Neuronal stem cell (in vitro differentiated cells): ENCODE measurements around the gene CALML3.

Experiments used
- DNase-seq: peaks from one replicate; pipeline ENCODE4 v3.0.0-alpha.2; 2013; ENCODE audit warnings: low spot score
- H2AFZ ChIP-seq: one replicate; pipeline ENCODE4 v1.6.1; 2013; ENCODE audit warnings: mild to moderate bottlenecking, low read length, inconsistent platforms
- H2AK5ac ChIP-seq: 2 replicates; pipeline ENCODE4 v1.6.1; 2013; ENCODE audit warnings: low read depth, mild to moderate bottlenecking, inconsistent platforms, low read length, moderate library complexity, mixed read lengths
- H2BK120ac ChIP-seq: 2 replicates; pipeline ENCODE4 v1.6.1; 2013; ENCODE audit warnings: low read depth, mild to moderate bottlenecking, inconsistent platforms, low read length, moderate library complexity, mixed read lengths
- H2BK12ac ChIP-seq: one replicate; pipeline ENCODE4 v1.6.1; 2013; ENCODE audit warnings: low read length, inconsistent platforms
- H2BK15ac ChIP-seq: 2 replicates; pipeline ENCODE4 v1.6.1; 2013; ENCODE audit warnings: mild to moderate bottlenecking, low read length, inconsistent platforms, mixed read lengths
- H2BK5ac ChIP-seq: one replicate; pipeline ENCODE4 v1.6.1; 2013; ENCODE audit warnings: inconsistent platforms, mild to moderate bottlenecking, low read length, moderate library complexity
- H3K14ac ChIP-seq: one replicate; pipeline ENCODE4 v1.6.1; 2013; ENCODE audit warnings: low read length, inconsistent platforms
- H3K18ac ChIP-seq: 2 replicates; pipeline ENCODE4 v1.6.1; 2013; ENCODE audit warnings: low read length, inconsistent platforms
- H3K23ac ChIP-seq: 2 replicates; pipeline ENCODE4 v1.6.1; 2013; ENCODE audit warnings: low read depth, mild to moderate bottlenecking, mixed read lengths, low read length, inconsistent platforms; ENCODE audit not compliant: poor library complexity
- H3K27ac ChIP-seq: replicated peaks from 3 replicates; pipeline ENCODE4 v1.5.1; 2013; ENCODE audit warnings: low read length, inconsistent platforms
- H3K27me3 ChIP-seq, 3 experiments: 2 replicates each; pipeline ENCODE4 v1.6.1; 2013; ENCODE audit warnings: low read length in 3 of 3, mild to moderate bottlenecking in 2 of 3, inconsistent platforms in 1 of 3, low read depth in 1 of 3, mixed read lengths in 1 of 3, moderate library complexity in 1 of 3; ENCODE audit not compliant: control insufficient read depth in 3 of 3, insufficient read depth in 3 of 3
- H3K36me3 ChIP-seq, 2 donors: replicated peaks in 1 of 2; 2 replicates each; pipeline ENCODE4 v1.6.1; 2013; ENCODE audit warnings: low read length in 2 of 2; ENCODE audit not compliant: control insufficient read depth in 2 of 2, insufficient read depth in 2 of 2
- H3K4ac ChIP-seq: 2 replicates; pipeline ENCODE4 v1.6.1; 2013; ENCODE audit warnings: inconsistent platforms, mild to moderate bottlenecking, low read length, moderate library complexity
- H3K4me1 ChIP-seq, 2 donors: 1 replicate in 1 of 2; 2 replicates in 1 of 2; pipeline ENCODE4 v1.6.1; 2013; ENCODE audit warnings: low read length in 2 of 2, low read depth in 1 of 2; ENCODE audit not compliant: control insufficient read depth in 2 of 2, insufficient read depth in 1 of 2
- H3K4me2 ChIP-seq: one replicate; pipeline ENCODE4 v1.6.1; 2013; ENCODE audit warnings: mild to moderate bottlenecking, low read length, inconsistent platforms; ENCODE audit not compliant: insufficient read depth, poor library complexity, severe bottlenecking
- H3K4me3 ChIP-seq, 2 donors: 2 replicates each; pipeline ENCODE4 v1.5.1; 2013; ENCODE audit warnings: low read length in 2 of 2, mild to moderate bottlenecking in 2 of 2, inconsistent platforms in 1 of 2, moderate library complexity in 1 of 2
- H3K79me1 ChIP-seq: one replicate; pipeline ENCODE4 v1.6.1; 2013; ENCODE audit warnings: low read depth, mild to moderate bottlenecking, inconsistent platforms, low read length, moderate library complexity
- H3K9ac ChIP-seq: one replicate; pipeline ENCODE4 v1.6.1; 2013; ENCODE audit warnings: mild to moderate bottlenecking, low read depth, low read length, inconsistent platforms; ENCODE audit not compliant: poor library complexity
- H3K9me3 ChIP-seq, 2 donors: replicated peaks in 1 of 2; 2 replicates each; pipeline versions ENCODE3 to v1.6.1; 2013; ENCODE audit warnings: low read length in 2 of 2, mild to moderate bottlenecking in 2 of 2, inconsistent platforms in 1 of 2, low read depth in 1 of 2, mixed read lengths in 1 of 2, moderate library complexity in 1 of 2; ENCODE audit not compliant: control insufficient read depth in 2 of 2, insufficient read depth in 1 of 2
- H4K8ac ChIP-seq: one replicate; pipeline ENCODE4 v1.6.1; 2013; ENCODE audit warnings: low read depth, mild to moderate bottlenecking, inconsistent platforms, low read length, moderate library complexity
- H4K91ac ChIP-seq: one replicate; pipeline ENCODE4 v1.6.1; 2013; ENCODE audit warnings: low read length, low read depth, mild to moderate bottlenecking, inconsistent platforms; ENCODE audit not compliant: poor library complexity
- WGBS, 2 donors: extraction: QIAGEN DNeasy Blood & Tissue Kit; methylation state at CpG; one replicate each; pipeline ENCODE4 v1.1.7; 2013; ENCODE audit warnings: missing lambda C conversion rate in 2 of 2, mixed read lengths in 1 of 2; ENCODE audit not compliant: insufficient read length in 2 of 2, insufficient replicate concordance in 1 of 2; ENCODE audit errors: extremely low coverage in 2 of 2; 5-methylcytosine and 5-hydroxymethylcytosine counted together

Gene CALML3

DNA sequence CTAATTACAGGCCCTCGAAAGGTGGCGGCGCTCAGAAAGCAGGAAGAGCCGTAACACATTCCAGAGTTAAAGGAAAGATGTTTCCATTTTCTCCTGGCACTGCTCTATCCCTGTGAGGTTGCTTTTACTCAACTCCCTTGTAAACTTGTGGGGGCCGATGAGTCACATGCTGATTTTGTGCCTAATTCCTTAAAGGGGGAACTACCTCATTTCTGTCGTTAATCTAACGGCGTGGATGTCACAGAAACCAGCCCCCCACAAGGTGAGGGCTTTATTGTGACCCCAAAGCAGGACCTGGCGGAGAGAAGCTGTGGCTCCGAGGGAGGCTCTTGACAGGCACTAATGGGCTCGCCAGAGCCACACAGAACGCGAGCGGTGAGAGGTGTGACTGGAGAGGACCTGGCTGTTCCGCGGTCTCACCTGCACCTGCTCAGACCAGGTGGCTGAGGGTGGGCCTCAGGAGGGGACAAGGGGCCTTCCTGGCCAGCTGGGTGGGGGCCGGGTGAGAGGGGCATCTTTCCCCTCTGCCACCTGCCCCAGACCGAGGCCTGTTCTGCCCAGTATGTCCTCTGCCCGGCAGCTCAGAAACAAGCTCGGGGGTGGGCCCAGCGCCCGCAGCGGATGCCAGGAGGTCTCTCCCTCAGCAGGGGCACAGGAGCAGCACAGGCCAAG is 50.9 kb downstream of the CALML3 start:
- H3K27me3 ChIP-seq, result no peaks in the 10 kb centered on the region
- peak overlapping the region; percentile 96 for H2AK5ac ChIP-seq
- H2AFZ ChIP-seq, result peak overlapping the region; percentile 41
- H3K9me3 ChIP-seq, result no peaks in the 10 kb centered on the region
- peaks cover 17 to 26% of the 10 kb centered on the region in 2 donors for H3K4me1 ChIP-seq
- H2BK120ac ChIP-seq, result no peak overlapping the region
- no peak for DNase-seq
- no peak overlapping the region for H3K4me3 ChIP-seq
- no peak overlapping the region for H3K4me2 ChIP-seq
- no peak overlapping the region for H3K14ac ChIP-seq
- H2BK5ac ChIP-seq, result no peak overlapping the region
- no CpG with 5 or more reads among the region's 23 CpGs for WGBS, 2 donors
- H3K27ac ChIP-seq, result no peak overlapping the region
- no peak overlapping the region for H4K8ac ChIP-seq
- peak overlapping the region; percentile 72 for H3K18ac ChIP-seq
- H2BK15ac ChIP-seq, result peak overlapping the region; percentile 41
- H3K79me1 ChIP-seq, result no peaks in the 10 kb centered on the region
- H3K4ac ChIP-seq, result no peak overlapping the region
- H3K23ac ChIP-seq, result no peak overlapping the region
- H3K9ac ChIP-seq, result no peak overlapping the region
- no peak overlapping the region for H4K91ac ChIP-seq
- H3K36me3 ChIP-seq, result no peaks in the 10 kb centered on the region
- no peak overlapping the region for H2BK12ac ChIP-seq

DNA sequence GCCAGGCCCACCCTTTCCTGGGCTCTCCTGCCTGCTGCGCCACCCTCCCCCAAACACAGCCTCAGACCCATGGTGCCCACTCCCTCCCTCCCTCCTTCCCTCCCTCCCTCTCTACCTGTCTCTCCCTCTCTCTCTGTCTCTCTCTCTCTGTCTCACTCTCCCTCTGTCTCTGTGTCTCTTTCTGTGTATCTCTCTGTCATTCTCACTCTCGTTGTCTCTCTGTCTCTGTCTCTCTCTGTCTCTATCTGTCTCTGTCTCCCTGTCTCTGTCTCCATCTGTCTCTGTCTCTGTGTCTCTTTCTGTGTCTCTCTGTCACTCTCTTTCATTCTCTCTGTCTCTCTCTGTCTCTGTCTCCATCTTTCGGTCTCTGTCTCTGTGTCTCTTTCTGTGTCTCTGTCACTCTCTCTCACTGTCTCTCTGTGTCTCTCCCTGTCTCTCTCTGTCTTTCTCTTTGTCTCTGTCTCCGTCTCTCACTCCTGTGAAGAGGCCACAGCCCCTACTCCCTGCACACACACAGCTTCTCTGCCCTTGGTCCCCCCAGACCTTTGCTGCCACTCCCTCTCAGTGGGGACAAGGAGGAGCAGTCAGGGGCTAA is 51.5 kb downstream of the CALML3 start:
- Histone ChIP-seq H3K18ac (peak overlapping the region; percentile 72), H3K9ac (no peak overlapping the region), H3K27ac (no peak overlapping the region), H2BK5ac (no peak overlapping the region), H3K4me3 (no peak overlapping the region), H2BK15ac (peak overlapping the region; percentile 41), H3K23ac (no peak overlapping the region), H3K4me1 (peaks cover 17 to 26% of the 10 kb centered on the region in 2 donors), H3K79me1 (no peaks in the 10 kb centered on the region), H4K91ac (no peak overlapping the region), H3K9me3 (no peaks in the 10 kb centered on the region), H3K4ac (no peak overlapping the region), H2AFZ (peak overlapping the region; percentile 84), H3K4me2 (no peak overlapping the region), H2BK120ac (no peak overlapping the region), H2AK5ac (peak overlapping the region; percentile 96), H3K27me3 (no peaks in the 10 kb centered on the region), H3K14ac (no peak overlapping the region), H2BK12ac (no peak overlapping the region), H4K8ac (no peak overlapping the region), H3K36me3 (no peaks in the 10 kb centered on the region)
- DNase-seq, result no peak
- WGBS, 2 donors, result no CpG with 5 or more reads among the region's 4 CpGs
